Kidney epithelial cell (primary cell): Measurements from ENCODE around the gene UTS2R. TPM values are rescaled to one million over a fixed set of nuclear protein-coding genes. Genes with fewer than 3 reads are reported as not detected.

ENCODE experiments used
- DNase-seq: peaks from one replicate; pipeline ENCODE4 v3.0.0-alpha.2; 2010; ENCODE audit warnings: low read depth
- H3K27me3 ChIP-seq: 2 replicates; pipeline ENCODE4 v1.6.0; 2011; ENCODE audit warnings: low read length; ENCODE audit not compliant: control insufficient read depth, insufficient read depth
- H3K36me3 ChIP-seq: 2 replicates; pipeline ENCODE4 v1.5.1; 2011; ENCODE audit warnings: low read length; ENCODE audit not compliant: control insufficient read depth, insufficient read depth
- H3K4me3 ChIP-seq: 2 replicates; pipeline ENCODE4 v1.5.1; 2011; ENCODE audit warnings: low read depth, mild to moderate bottlenecking, control low read depth, low read length
- CTCF ChIP-seq: IDR thresholded peaks from 2 replicates; pipeline ENCODE4 v1.5.1; 2011; ENCODE audit warnings: mild to moderate bottlenecking, moderate library complexity, low read length, control low read depth, inconsistent platforms; ENCODE audit not compliant: insufficient read depth, poor library complexity, severe bottlenecking
- total RNA-seq: library from RNA; depleted of rRNA; stranded (reverse); fragments of >200 nt; gene quantifications from 2 replicates; pipeline ENCODE4 v1.2.3, GENCODE V29; 2015

UTS2R gene
- total RNA-seq, 1 donor from 2014 or later, result not detected

- no peak for DNase-seq
- TF ChIP-seq CTCF, result no peak
- no peak overlapping the region for H3K4me3 ChIP-seq
- no peaks in the 10 kb centered on the region for H3K27me3 ChIP-seq
- no peaks in the 10 kb centered on the region for H3K36me3 ChIP-seq
Measured at GRCh38 chr17:82400830-82401229, 29.3 kb downstream of the UTS2R start.

- TF ChIP-seq CTCF, result no peak
- no peak overlapping the region for H3K4me3 ChIP-seq
- no peaks in the 10 kb centered on the region for H3K36me3 ChIP-seq
- DNase-seq, result no peak
- H3K27me3 ChIP-seq, result no peaks in the 10 kb centered on the region
Measured at GRCh38 chr17:82402865-82403264, 31.3 kb downstream of the UTS2R start.

GRCh38 chr17:82403662-82404660 is 32.4 kb downstream of the UTS2R start:
- no peak for DNase-seq
- H3K36me3 ChIP-seq, result no peaks in the 10 kb centered on the region
- H3K4me3 ChIP-seq, result no peak overlapping the region
- H3K27me3 ChIP-seq, result no peaks in the 10 kb centered on the region
- TF ChIP-seq CTCF, result no peak

GRCh38 chr17:82405051-82405450 is 33.5 kb downstream of the UTS2R start:
- no peak for TF ChIP-seq CTCF
- no peak overlapping the region for H3K4me3 ChIP-seq
- DNase-seq, result no peak
- no peaks in the 10 kb centered on the region for H3K36me3 ChIP-seq
- H3K27me3 ChIP-seq, result no peaks in the 10 kb centered on the region

- H3K36me3 ChIP-seq, result no peaks in the 10 kb centered on the region
- no peak for DNase-seq
- H3K27me3 ChIP-seq, result no peaks in the 10 kb centered on the region
- H3K4me3 ChIP-seq, result no peak overlapping the region
- no peak for TF ChIP-seq CTCF
Measured at GRCh38 chr17:82406131-82406671, 34.6 kb downstream of the UTS2R start.

- DNase-seq, result no peak
- TF ChIP-seq CTCF, result no peak
- no peaks in the 10 kb centered on the region for H3K36me3 ChIP-seq
- no peak overlapping the region for H3K4me3 ChIP-seq
- H3K27me3 ChIP-seq, result no peaks in the 10 kb centered on the region
Measured at GRCh38 chr17:82407255-82407654, 35.7 kb downstream of the UTS2R start.
